HG03095 (cell line): ENCODE measurements around the gene RAB3GAP2.
"Not testable (repeated sequence)": the region's sequence is repeated elsewhere in the genome, so short reads cannot be mapped to it uniquely, and the experiment has no call there.

Experiments used
- ATAC-seq: cut with Tn5 transposase; IDR thresholded peaks from one replicate; pipeline ENCODE4 v1.9.1; 2021; ENCODE audit warnings: moderate library complexity; ENCODE audit not compliant: unreplicated experiment

RAB3GAP2 gene

DNA sequence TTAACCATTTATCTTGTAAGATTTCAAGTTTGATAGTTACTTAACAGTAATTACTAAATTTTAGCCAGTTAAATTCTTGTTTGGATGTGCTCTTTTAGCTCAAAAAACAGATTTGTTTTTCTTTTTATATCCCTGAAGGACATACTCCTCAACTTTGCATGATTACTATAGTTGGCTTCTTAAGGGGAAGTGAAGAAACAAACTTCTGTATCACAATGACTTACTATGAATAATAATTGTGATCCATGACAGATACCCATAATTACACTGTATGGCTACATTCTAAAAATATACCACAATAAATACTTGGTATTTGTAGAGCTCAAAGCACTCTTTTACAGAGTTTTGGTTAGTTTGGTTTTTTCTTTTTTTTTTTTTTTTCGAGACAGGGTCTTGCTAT lies 122.5 kb downstream of the RAB3GAP2 start:
- ATAC-seq = no peak

DNA sequence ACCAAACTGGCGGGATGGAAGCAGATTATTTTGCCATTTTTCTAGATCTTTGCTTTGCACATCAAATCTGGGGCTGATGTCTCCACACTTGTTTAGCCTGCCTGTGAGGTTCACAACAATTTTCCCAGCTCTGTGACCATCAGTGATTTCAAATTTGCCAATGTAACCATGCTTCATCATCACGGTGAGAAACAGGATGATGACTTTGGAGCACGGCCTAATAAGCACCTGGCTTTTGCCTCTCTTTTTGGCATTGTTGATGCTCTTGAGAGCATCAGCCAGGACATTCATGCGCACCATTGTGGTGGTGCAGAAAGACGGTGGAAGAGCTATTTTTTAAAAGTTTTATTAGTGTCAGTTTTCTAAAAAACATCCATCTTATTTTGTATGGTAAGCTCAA lies 128.2 kb downstream of the RAB3GAP2 start:
- no peak for ATAC-seq

DNA sequence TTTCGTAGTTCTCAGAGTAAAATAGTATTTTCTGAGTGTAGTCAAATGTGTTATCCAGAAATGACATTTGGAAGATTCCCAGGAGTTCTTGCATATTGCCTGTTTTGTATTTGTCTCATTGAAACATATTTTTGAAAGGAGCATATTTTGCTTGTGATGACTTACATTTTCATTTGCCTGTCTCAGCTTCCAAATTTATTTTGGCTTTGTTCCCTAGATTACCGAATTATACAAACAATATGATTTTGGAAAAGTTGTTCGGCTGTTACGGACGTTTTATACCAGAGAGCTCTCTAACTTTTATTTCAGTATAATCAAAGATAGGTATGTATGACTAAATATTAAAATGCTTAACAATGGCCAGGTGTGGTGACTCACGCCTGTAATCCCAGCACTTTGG lies 132.3 kb downstream of the RAB3GAP2 start:
- no peak for ATAC-seq

DNA sequence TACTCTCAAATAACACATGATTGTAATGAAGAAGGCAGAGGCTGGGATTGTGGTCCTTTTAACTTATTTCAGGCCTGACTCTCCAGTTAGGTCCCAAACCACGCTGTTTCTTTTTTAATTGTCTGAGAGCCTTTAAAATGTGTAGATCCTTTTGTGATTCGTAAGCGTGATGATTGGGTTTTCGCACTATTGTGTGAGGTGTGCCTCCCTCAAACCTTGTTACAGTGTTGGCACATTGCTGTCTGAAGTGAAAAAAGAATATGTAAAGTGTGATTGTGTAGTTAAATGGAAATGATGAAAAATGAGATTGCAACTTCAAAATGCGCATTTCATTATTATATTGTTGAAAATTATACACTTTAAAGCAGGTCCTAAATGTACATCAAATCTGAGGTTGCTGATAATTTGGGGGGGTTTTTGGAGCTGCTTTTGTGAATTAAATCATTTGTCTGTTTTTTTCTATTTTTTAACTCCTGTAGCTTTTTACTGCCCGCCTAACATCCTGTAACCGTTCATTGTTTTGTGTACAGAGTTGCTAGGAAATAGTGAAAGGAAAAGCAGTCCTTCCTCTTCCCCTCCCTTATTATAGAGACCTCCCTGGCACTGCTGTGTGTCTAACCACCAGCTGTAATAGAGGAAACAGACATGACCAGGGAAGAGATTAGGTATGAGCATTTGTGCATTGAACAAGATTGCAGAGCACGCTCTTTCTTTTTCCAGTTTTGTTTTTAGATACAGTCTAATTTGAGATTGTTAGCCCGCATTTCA lies 135.1 kb downstream of the RAB3GAP2 start:
- no peak for ATAC-seq

DNA sequence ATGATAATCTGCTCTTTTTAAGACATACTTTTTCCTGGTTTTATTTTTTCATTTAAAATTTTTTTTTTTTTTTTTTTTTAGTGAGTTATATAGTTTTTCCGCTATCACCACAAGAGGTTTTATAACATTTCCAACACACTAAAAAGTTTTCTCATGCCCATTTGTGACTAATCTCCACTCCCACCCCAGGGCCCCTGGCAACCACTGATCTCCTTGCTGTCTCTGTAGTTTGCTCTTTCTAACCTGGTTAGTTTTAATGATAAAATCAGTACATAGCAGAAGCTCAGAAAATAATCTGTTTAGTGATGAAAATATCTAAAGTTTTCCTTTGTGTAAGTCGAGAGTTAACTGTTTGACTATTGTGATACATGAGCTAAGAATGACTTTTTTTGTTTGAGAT lies 136.5 kb downstream of the RAB3GAP2 start:
- no peak for ATAC-seq

DNA sequence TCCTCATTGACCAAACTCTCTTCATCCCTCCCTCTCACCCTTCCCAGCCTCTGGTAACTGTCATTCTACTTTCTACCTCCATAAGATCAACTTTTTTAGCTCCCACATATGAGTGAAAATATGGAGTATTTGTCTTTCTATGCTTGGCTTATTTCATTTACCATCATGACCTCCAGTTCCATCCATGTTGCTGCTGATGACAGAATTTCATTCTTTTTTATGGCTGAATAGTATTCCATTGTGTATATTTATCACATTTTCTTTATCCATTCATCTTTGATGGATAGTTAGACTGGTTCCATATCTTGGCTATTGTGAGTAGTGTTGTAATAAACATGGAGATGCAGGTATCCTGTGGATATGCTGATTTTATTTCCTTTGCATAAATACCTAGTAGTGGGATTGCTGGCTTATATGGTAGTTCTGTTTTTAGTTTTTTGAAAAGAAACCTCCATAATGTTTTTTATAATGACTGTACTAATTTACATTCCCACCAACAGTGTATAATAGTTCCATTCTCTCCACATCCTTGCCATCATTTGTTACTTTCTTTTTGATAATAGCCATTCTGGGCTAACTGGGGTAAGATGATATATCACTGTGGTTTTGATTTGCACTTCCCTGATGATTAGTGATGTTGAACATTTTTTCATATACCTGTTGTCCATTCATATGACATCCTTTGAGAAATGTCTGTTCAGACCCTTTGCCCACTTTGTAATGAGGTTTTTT lies 142.6 kb downstream of the RAB3GAP2 start:
- ATAC-seq = no peak

DNA sequence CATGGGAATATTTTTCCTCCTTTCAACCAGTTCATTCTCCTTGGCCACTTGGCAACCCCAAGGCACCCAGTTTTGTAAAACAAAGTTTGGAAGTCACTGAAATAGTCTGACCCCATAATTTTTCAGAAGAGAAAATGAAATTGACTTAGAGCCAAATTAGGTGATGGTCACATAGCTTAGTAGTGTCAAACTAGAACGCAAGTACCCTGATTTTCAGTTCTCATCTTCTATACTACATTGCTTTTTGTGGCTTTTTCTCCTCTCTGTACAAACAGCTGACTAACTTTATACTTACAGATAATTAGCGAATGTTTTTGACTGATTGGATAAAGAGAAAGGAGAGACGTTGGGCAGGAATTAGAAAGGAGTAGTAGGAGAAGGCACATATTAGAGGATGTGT lies 145.2 kb downstream of the RAB3GAP2 start:
- no peak for ATAC-seq

DNA sequence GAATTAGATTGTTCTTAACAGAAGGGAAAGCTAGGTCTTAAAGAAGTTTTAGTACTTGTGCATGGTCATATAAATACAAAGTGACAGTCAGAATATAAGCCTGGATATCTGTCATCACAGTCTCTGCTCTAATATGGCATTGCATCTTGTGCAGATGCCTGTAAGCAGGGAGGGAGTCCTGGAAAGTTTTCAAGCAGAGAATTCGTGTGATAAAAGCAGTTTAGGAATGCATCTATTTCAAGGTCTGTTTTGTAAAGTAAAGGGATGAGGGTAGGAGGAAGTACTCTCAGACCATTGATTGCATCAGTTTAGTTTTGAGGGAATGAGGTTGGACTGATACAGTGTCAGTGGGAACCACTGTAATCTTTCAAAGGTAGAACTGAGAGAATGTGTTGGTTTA lies 147.7 kb downstream of the RAB3GAP2 start:
- ATAC-seq = no peak

DNA sequence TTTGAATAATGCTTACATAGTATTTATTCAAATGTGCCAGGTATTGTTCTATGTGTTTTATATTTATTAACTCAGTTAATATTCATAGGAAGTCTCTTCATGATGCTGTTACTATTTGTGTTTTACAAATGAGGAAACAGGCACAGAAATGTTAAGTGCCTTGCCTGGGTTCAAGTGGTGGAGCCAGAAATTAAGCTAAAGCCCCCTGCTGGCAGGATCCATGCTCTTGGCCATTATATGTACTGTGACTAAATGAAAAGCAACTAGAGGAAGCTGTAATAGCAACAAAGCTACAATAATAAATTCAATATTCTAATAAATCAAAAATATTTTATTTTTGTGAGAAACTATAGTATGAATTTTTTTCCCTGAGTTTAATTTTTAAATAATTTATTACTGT lies 148.4 kb downstream of the RAB3GAP2 start:
- ATAC-seq = no peak

DNA sequence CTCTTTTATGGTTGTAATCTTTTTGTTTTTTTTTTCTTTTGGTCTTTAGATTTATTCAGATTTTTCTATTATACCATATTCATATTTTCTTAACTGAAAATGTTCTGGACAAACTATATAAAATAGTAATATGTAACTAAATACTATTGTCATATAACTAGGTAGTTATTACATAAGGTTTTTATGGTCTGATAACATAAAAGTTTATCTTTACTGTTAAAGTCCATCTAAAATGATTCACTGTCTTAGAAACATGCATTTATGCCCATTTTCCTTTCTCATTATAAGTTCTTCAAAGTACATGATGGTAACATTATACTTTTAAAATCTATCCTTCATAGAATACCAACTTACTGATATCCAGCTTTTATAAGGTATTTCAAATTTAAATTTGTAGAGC lies 149.2 kb downstream of the RAB3GAP2 start:
- ATAC-seq = no peak

DNA sequence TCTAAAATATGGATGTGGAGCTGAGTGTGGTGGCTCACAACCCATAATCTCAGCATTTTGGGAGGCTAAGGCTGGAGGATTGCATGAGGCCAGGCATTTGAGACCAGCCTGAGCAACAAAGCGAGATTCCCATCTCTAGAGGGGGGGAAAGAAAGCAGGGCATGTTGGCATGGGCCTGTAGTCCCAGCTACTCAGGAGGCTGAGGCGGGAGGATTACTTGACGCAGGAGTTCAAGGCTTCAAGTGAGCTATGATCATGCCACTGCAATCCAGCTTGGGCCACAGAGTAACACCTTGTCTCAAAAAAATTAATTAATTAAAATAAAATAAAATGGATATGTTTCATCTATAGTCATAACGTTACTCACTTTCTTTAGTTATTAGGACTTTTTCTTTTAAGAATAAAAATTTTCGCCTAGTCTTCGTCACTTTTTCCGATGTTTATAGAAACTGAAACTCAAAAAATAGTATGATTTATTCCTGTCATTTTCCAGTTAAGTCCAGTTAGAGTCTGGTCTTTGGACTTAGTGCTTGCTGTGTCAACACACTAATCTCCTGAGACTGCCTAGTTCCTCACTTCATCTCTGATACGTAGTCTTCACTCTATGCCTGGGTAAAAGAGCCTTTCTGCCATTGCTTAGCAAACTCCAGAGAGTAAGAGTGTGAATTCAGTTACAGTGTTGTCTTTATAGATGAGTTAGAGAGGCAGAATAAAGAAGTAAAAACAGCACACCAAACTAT lies 150.3 kb downstream of the RAB3GAP2 start:
- no peak for ATAC-seq

DNA sequence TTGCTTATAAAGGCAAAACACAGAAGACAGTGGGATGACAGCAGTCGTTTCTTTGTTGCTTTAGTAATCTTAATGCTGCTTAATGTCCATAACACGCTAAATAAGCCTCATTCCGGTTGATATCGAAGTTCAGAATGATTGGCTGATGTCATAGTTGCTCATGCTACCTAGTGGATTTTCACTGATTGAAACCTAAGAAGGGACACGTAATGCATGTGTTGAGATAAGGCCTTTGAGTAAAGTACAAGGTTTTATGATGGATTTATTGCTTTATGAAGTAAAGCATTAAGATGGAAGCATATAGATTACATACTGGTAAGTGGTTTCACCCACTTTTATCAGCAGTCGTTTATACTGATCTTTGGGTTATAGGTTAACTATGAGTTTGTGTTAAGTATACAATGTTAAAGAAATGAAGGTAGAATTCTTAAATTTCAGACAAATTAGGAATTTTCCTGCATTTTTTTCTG lies 153.2 kb downstream of the RAB3GAP2 start:
- ATAC-seq = no peak

DNA sequence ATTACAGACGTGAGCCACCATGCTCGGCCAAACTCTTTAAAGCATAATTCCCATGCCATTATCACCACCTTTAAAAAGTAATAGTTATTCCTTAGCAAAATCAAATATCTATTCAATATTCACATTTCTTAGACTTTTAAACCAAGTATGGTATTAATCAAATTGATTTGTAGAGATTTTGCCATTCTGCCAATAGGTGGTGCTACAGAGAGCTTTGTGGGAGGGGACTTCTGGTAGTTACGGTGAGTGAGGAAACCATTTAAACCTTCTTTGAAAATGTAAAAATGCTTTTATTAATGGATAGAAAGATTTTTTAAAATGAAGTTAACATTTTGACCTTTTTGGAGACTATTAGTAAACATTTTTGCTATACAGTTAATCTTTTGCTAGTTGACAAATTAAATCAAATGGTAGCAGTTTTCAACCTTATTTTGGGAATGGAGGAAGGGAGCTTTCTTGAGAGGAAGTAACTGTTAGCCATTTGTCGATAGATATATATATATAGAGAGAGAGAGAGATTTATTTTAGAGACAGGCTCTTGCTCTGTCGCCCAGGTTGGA lies 159.0 kb downstream of the RAB3GAP2 start:
- peak; percentile 59 for ATAC-seq

DNA sequence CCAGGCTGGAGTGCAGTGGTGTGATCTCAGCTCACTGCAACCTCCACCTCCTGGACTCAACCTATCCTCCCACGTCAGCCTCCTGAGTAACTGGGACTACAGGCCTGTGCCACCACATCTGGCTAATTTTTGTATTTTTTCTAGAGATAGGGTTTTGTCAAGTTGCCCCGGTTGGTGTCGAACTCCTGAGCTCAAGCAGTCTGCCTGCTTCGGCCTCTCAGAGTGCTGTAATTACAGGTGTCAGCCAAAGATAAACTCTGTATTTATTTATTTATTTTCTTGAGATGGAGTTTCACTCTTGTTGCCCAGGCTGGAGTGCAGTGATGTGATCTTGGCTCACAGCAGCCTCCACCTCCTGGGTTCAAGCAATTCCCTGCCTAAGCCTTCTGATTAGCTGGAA lies 159.7 kb downstream of the RAB3GAP2 start:
- not testable (repeated sequence) for ATAC-seq

DNA sequence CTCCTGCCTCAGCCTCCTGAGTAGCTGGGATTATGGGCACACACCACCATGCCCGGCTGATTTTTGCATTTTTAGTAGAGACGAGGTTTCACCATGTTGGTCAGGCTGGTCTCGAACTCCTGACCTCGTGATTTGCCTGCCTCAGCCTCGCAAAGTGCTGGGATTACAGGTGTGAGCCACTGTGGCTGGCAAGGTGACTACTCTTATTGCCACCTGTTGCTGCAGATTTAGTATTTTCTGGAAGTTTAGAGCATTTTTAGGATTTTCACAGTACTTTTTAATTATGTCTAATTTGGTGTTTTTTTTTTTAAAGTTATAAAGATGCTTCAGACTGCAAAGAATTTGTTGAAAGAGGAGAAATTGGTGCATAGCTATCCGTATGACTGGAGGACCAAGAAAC lies 161.8 kb downstream of the RAB3GAP2 start:
- ATAC-seq = not testable (repeated sequence)

DNA sequence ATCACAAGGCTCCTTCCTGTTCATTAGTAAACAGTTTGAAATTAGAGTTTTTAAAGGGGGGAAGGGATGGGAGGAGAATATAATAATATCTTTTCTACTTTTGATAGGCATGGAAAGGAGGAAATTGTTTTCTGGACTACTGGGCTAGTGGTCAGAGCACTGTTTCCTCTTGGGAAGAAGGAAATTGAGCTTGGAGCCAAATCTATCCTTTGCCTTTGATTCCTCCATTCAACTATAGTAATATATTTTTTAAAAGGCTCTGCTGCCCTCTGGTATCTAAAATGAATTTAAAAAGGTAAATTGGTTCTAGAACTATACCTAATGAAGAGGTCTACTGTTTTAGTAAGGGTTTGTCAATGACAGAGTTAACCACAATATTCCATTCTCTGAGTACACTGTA lies 172.4 kb downstream of the RAB3GAP2 start:
- ATAC-seq = no peak
